IMR-90 (cell line): ENCODE measurements around the gene SYT2. TPM values are rescaled to one million over a fixed set of nuclear protein-coding genes. Genes with fewer than 3 reads are reported as not detected.

Experiments
- ATAC-seq: fragments of 200-7000 bp; cut with Tn5 transposase; 2 replicates; pipeline ENCODE4 v1.9.1; 2020; ENCODE audit warnings: low read depth, mild to moderate bottlenecking, moderate library complexity
- BruUV-seq: library from RNA; stranded (reverse); fragments of 400-500 nt; replicated peaks from 2 replicates; lab custom pipeline; 2021; lab: Mats Ljungman, UMichigan
- CTCF ChIA-PET: fragments of 300-600 bp; formaldehyde crosslinking; extraction: SDS; loops from one replicate; lab custom pipeline; 2021; ENCODE audit warnings: antibody characterized with exemption; lab: Yijun Ruan, JAX
- POLR2A ChIA-PET: fragments of 300-600 bp; sonication (Branson Sonifier 250); formaldehyde crosslinking; loops from one replicate; lab custom pipeline; 2022; ENCODE audit warnings: antibody characterized with exemption; ENCODE audit not compliant: unreplicated experiment; lab: Charles Lee
- DNase-seq: peaks from one replicate; pipeline ENCODE4 v3.0.0; 2013
- H2AFZ ChIP-seq: replicated peaks from 2 replicates; pipeline ENCODE3; 2013; ENCODE audit warnings: low read length, mild to moderate bottlenecking; ENCODE audit not compliant: poor library complexity
- H2AK5ac ChIP-seq: 2 replicates; pipeline ENCODE4 v1.6.1; 2013; ENCODE audit warnings: low read depth, low read length, inconsistent platforms
- H2AK9ac ChIP-seq: replicated peaks from 2 replicates; pipeline ENCODE3; 2013; ENCODE audit warnings: mild to moderate bottlenecking, low read depth, low read length, moderate library complexity; ENCODE audit not compliant: poor library complexity
- H2BK120ac ChIP-seq: 2 replicates; pipeline ENCODE4 v1.6.1; 2013; ENCODE audit warnings: low read depth, low read length, inconsistent platforms
- H2BK15ac ChIP-seq: 3 replicates; pipeline ENCODE4 v1.6.1; 2013; ENCODE audit warnings: low read depth, low read length, inconsistent platforms
- H2BK20ac ChIP-seq: 2 replicates; pipeline ENCODE4 v1.6.1; 2013; ENCODE audit warnings: low read depth, mild to moderate bottlenecking, inconsistent platforms, low read length, moderate library complexity
- H2BK5ac ChIP-seq: 2 replicates; pipeline ENCODE4 v1.6.1; 2013; ENCODE audit warnings: mild to moderate bottlenecking, low read depth, low read length, inconsistent platforms; ENCODE audit not compliant: poor library complexity, severe bottlenecking
- H3K14ac ChIP-seq: replicated peaks from 2 replicates; pipeline ENCODE4 v1.6.1; 2013; ENCODE audit warnings: low read depth, low read length, inconsistent platforms
- H3K18ac ChIP-seq: 2 replicates; pipeline ENCODE4 v1.6.1; 2013; ENCODE audit warnings: low read depth, low read length, control low read depth
- H3K23ac ChIP-seq: 2 replicates; pipeline ENCODE4 v1.6.1; 2013; ENCODE audit warnings: low read depth, low read length, inconsistent platforms
- H3K27ac ChIP-seq: 2 replicates; pipeline ENCODE4 v1.5.1; 2013; ENCODE audit warnings: mild to moderate bottlenecking, control low read depth, low read length; ENCODE audit not compliant: insufficient read depth
- H3K27me3 ChIP-seq: 2 replicates; pipeline ENCODE4 v1.6.1; 2013; ENCODE audit warnings: low read length; ENCODE audit not compliant: control insufficient read depth, insufficient read depth
- H3K36me3 ChIP-seq: 2 replicates; pipeline ENCODE4 v1.6.1; 2013; ENCODE audit warnings: low read length, mixed read lengths; ENCODE audit not compliant: control insufficient read depth, insufficient read depth
- H3K4ac ChIP-seq: 2 replicates; pipeline ENCODE4 v1.6.1; 2013; ENCODE audit warnings: low read depth, low read length, inconsistent platforms
- H3K4me1 ChIP-seq: 2 replicates; pipeline ENCODE4 v1.6.1; 2013; ENCODE audit warnings: low read length, mixed read lengths; ENCODE audit not compliant: control insufficient read depth, insufficient read depth
- H3K4me2 ChIP-seq: 2 replicates; pipeline ENCODE4 v1.6.1; 2013; ENCODE audit warnings: low read depth, mild to moderate bottlenecking, control low read depth, low read length, moderate library complexity
- H3K4me3 ChIP-seq: 2 replicates; pipeline ENCODE4 v1.5.1; 2013; ENCODE audit warnings: low read depth, mild to moderate bottlenecking, control low read depth, low read length, moderate library complexity; ENCODE audit not compliant: insufficient read depth
- H3K56ac ChIP-seq: 2 replicates; pipeline ENCODE4 v1.6.1; 2013; ENCODE audit warnings: low read length, inconsistent platforms; ENCODE audit not compliant: insufficient read depth; ENCODE audit errors: extremely low read depth
- H3K79me1 ChIP-seq, 2 experiments: 2 replicates each; pipeline ENCODE4 v1.6.1; 2013; ENCODE audit warnings: low read length in 2 of 2, inconsistent platforms in 1 of 2, low read depth in 1 of 2
- H3K9ac ChIP-seq: 2 replicates; pipeline ENCODE4 v1.6.1; 2013; ENCODE audit warnings: low read depth, low read length, control low read depth
- H3K9me1 ChIP-seq: 2 replicates; pipeline ENCODE4 v1.6.1; 2013; ENCODE audit warnings: low read length, inconsistent platforms; ENCODE audit not compliant: insufficient read depth
- H3K9me3 ChIP-seq: 2 replicates; pipeline ENCODE4 v1.6.1; 2013; ENCODE audit warnings: low read length; ENCODE audit not compliant: control insufficient read depth, insufficient read depth
- H4K20me1 ChIP-seq: 2 replicates; pipeline ENCODE4 v1.6.1; 2013; ENCODE audit warnings: low read length, inconsistent platforms; ENCODE audit not compliant: insufficient read depth
- H4K5ac ChIP-seq: 2 replicates; pipeline ENCODE4 v1.6.1; 2013; ENCODE audit warnings: mild to moderate bottlenecking, low read depth, low read length, control low read depth
- H4K8ac ChIP-seq, 2 experiments: 2 replicates each; pipeline ENCODE4 v1.6.1; 2013; ENCODE audit warnings: low read depth in 2 of 2, low read length in 2 of 2, control low read depth in 1 of 2, inconsistent platforms in 1 of 2
- H4K91ac ChIP-seq: 2 replicates; pipeline ENCODE4 v1.6.1; 2013; ENCODE audit warnings: low read depth, low read length, inconsistent platforms; ENCODE audit not compliant: insufficient read depth
- BHLHE40 ChIP-seq: fragments of 150-350 bp; IDR thresholded peaks from 2 replicates; pipeline ENCODE4 v1.6.1; 2016; ENCODE audit warnings: mild to moderate bottlenecking, low read depth, low read length
- CEBPB ChIP-seq: IDR thresholded peaks from 2 replicates; pipeline ENCODE4 v1.6.1; 2012; ENCODE audit warnings: low read depth, low read length, improper control_type of control experiment
- CHD1 ChIP-seq: IDR thresholded peaks from 2 replicates; pipeline ENCODE4 v1.6.1; 2012; ENCODE audit warnings: low read depth, low read length, improper control_type of control experiment
- CTCF ChIP-seq: conservative IDR thresholded peaks from 2 replicates; pipeline ENCODE4 v1.5.1; 2012; ENCODE audit warnings: mild to moderate bottlenecking, low read depth, low read length, improper control_type of control experiment
- ELK1 ChIP-seq: fragments of 150-350 bp; IDR thresholded peaks from 2 replicates; pipeline ENCODE4 v1.6.1; 2016; ENCODE audit warnings: low read depth, mild to moderate bottlenecking, low read length, moderate library complexity, borderline replicate concordance
- FOS ChIP-seq: fragments of 150-350 bp; IDR thresholded peaks from 2 replicates; pipeline ENCODE4 v1.6.1; 2016; ENCODE audit warnings: low read depth, low read length
- MAFK ChIP-seq: IDR thresholded peaks from 2 replicates; pipeline ENCODE4 v1.6.1; 2012; ENCODE audit warnings: low read depth, low read length, improper control_type of control experiment
- MAZ ChIP-seq: IDR thresholded peaks from 2 replicates; pipeline ENCODE4 v1.6.1; 2012; ENCODE audit warnings: low read depth, mild to moderate bottlenecking, low read length, improper control_type of control experiment, moderate library complexity, borderline replicate concordance
- MXI1 ChIP-seq: IDR thresholded peaks from 2 replicates; pipeline ENCODE4 v1.6.1; 2012; ENCODE audit warnings: low read depth, mild to moderate bottlenecking, low read length, moderate library complexity, borderline replicate concordance
- NFE2L2 ChIP-seq: fragments of 150-350 bp; IDR thresholded peaks from 2 replicates; pipeline ENCODE4 v1.6.1; 2016; ENCODE audit warnings: low read depth, mild to moderate bottlenecking, low read length
- RCOR1 ChIP-seq: IDR thresholded peaks from 2 replicates; pipeline ENCODE4 v1.6.1; 2012; ENCODE audit warnings: mild to moderate bottlenecking, low read length, improper control_type of control experiment; ENCODE audit not compliant: insufficient replicate concordance
- RFX5 ChIP-seq: IDR thresholded peaks from 2 replicates; pipeline ENCODE4 v1.8.0; 2012; ENCODE audit warnings: low read depth, mild to moderate bottlenecking, low read length, moderate library complexity
- USF2 ChIP-seq: fragments of 150-350 bp; IDR thresholded peaks from 2 replicates; pipeline ENCODE4 v1.6.1; 2017; ENCODE audit warnings: mild to moderate bottlenecking, antibody characterized with exemption, low read length, low read depth
- WGBS, 2 experiments: methylation state at CpG; one replicate each; pipeline versions ENCODE4 v1.1.5 to v1.1.7; 2013; ENCODE audit warnings: missing lambda C conversion rate in 2 of 2; ENCODE audit not compliant: insufficient read length in 1 of 2; ENCODE audit errors: extremely low coverage in 2 of 2; 5-methylcytosine and 5-hydroxymethylcytosine counted together
- dilution Hi-C: fragments of 300-500 bp; cut with HindIII; formaldehyde crosslinking; loops from one replicate; pipeline ENCODE4 v1.14.3; 2018; ENCODE audit warnings: low sequenced_read_pairs; ENCODE audit not compliant: unreplicated experiment
- in situ Hi-C: fragments of 300-500 bp; cut with MboI; formaldehyde crosslinking; loops from 3 replicates; pipeline ENCODE4 v1.14.3; 2019; ENCODE audit warnings: low sequenced_read_pairs, inconsistent platforms, mixed read lengths
- intact Hi-C: fragments of 100-400 bp; cut with micrococcal nuclease; formaldehyde crosslinking; loops from 2 replicates; pipeline ENCODE4 v1.10.0; 2022
- polyA plus RNA-seq, 3 experiments: library from polyadenylated mRNA; depleted of rRNA; stranded (reverse); fragments of >200 nt; gene quantifications; 2 replicates each; pipeline ENCODE4 v1.2.3, GENCODE V29; 2012; ENCODE audit warnings: low replicate concordance in 1 of 3
- total RNA-seq: library from RNA; depleted of rRNA; stranded (reverse); fragments of >200 nt; gene quantifications from 2 replicates; pipeline ENCODE4 v1.2.3, GENCODE V29; 2012

The SYT2 gene
- total and polyA plus RNA-seq, 2 of the 4 experiments (the other 2 are of a cell fraction) = under 0.01 TPM

- Histone ChIP-seq H3K4me1 (no peaks in the 10 kb centered on the region), H3K14ac (no peak overlapping the region), H2AK9ac (no peak overlapping the region), H3K27ac (no peak overlapping the region), H2BK15ac (no peak overlapping the region), H3K4ac (no peak overlapping the region), H2BK5ac (no peak overlapping the region), H3K27me3 (peaks cover 67% of the 10 kb centered on the region), H3K36me3 (no peaks in the 10 kb centered on the region), H2AFZ (no peak overlapping the region), H4K5ac (no peak overlapping the region), H4K8ac (no peak overlapping the region), H3K56ac (no peak overlapping the region), H3K9me1 (0 out of 2 replicates have a peak, but pooled peaks cover 3% of the 10 kb centered on the region), H3K9ac (no peak overlapping the region), H4K20me1 (no peaks in the 10 kb centered on the region), H2BK20ac (no peak overlapping the region), H3K4me2 (no peak overlapping the region), H3K4me3 (no peak overlapping the region), H2BK120ac (no peak overlapping the region), H3K23ac (no peak overlapping the region), H3K9me3 (no peaks in the 10 kb centered on the region), H2AK5ac (no peak overlapping the region), H3K79me1 (no peaks in the 10 kb centered on the region), H4K91ac (no peak overlapping the region), H3K18ac (no peak overlapping the region)
- no TSS peak for BruUV-seq
- in situ Hi-C loops = no loop called here
- ChIA-PET CTCF (no interaction called here), POLR2A (no interaction called here)
- no peak for TF ChIP-seq NFE2L2
- TF ChIP-seq CHD1 = no peak
- TF ChIP-seq FOS = no peak
- TF ChIP-seq RFX5 = no peak
- no peak for TF ChIP-seq CEBPB
- no peak for TF ChIP-seq MXI1
- TF ChIP-seq MAZ = no peak
- no peak for TF ChIP-seq CTCF
- no peak for TF ChIP-seq BHLHE40
- TF ChIP-seq USF2 = no peak
- no peak for TF ChIP-seq ELK1
- TF ChIP-seq MAFK = no peak
- no peak for TF ChIP-seq RCOR1
- intact Hi-C loops = no loop called here
- no CpG with 5 or more reads among the region's 3 CpGs for WGBS, 2 experiments
- DNase-seq (no peak), ATAC-seq (no peak)
- dilution Hi-C loops = no loop called here
Observed at GRCh38 chr1:202687798-202688197, 22.5 kb downstream of the SYT2 start.
